CD8-positive, alpha-beta memory T cell (primary cell): ENCODE results near the gene PRKCZ. TPM values are rescaled to one million over a fixed set of nuclear protein-coding genes. Genes with fewer than 3 reads are reported as not detected.

ENCODE experiments used
- CTCF ChIA-PET: fragments of 350-600 bp; sonication (Branson Sonifier 250); formaldehyde crosslinking; loops from one replicate; lab custom pipeline; 2021; ENCODE audit warnings: antibody characterized with exemption; lab: Charles Lee
- POLR2A ChIA-PET: fragments of 350-600 bp; sonication (Branson Sonifier 250); formaldehyde crosslinking; loops from one replicate; lab custom pipeline; 2021; ENCODE audit warnings: antibody characterized with exemption; lab: Charles Lee
- DNase-seq, 5 donors: peaks; one replicate each; pipeline versions ENCODE4 v3.0.0 to v3.0.0-alpha.2; 2020 to 2022; ENCODE audit warnings: mixed read lengths in 1 of 5
- H3K27ac ChIP-seq: one replicate; pipeline ENCODE4 v1.7.0; 2013; ENCODE audit warnings: low read depth, mild to moderate bottlenecking, low read length, moderate library complexity
- H3K27me3 ChIP-seq: 2 replicates; pipeline ENCODE4 v1.7.0; 2013; ENCODE audit warnings: low read length, mild to moderate bottlenecking; ENCODE audit not compliant: insufficient read depth, poor library complexity, severe bottlenecking
- H3K36me3 ChIP-seq: 2 replicates; pipeline ENCODE4 v1.7.0; 2013; ENCODE audit warnings: mild to moderate bottlenecking, low read length, moderate library complexity; ENCODE audit not compliant: insufficient read depth
- H3K4me1 ChIP-seq: 2 replicates; pipeline ENCODE4 v1.7.0; 2013; ENCODE audit warnings: mild to moderate bottlenecking, low read length, moderate library complexity; ENCODE audit not compliant: insufficient read depth
- H3K4me3 ChIP-seq: 2 replicates; pipeline ENCODE4 v1.7.0; 2013; ENCODE audit warnings: mild to moderate bottlenecking, low read length
- H3K9me3 ChIP-seq: 2 replicates; pipeline ENCODE4 v1.7.0; 2013; ENCODE audit warnings: mild to moderate bottlenecking, low read length
- H3K27ac Mint-ChIP-seq, 8 donors: one replicate each; pipeline ENCODE4 v1.8.0; 2020 to 2021; ENCODE audit warnings: mixed read lengths in 8 of 8, mild to moderate bottlenecking in 6 of 8, inconsistent platforms in 3 of 8, moderate library complexity in 3 of 8
- H3K27me3 Mint-ChIP-seq, 2 donors: one replicate each; pipeline ENCODE4 v1.8.0; 2020 to 2021; ENCODE audit warnings: mixed read lengths in 2 of 2, mild to moderate bottlenecking in 1 of 2, moderate library complexity in 1 of 2
- H3K36me3 Mint-ChIP-seq, 3 donors: one replicate each; pipeline ENCODE4 v1.8.0; 2020 to 2021; ENCODE audit warnings: mixed read lengths in 3 of 3, inconsistent platforms in 1 of 3, mild to moderate bottlenecking in 1 of 3
- H3K4me1 Mint-ChIP-seq, 3 donors: one replicate each; pipeline ENCODE4 v1.8.0; 2020 to 2021; ENCODE audit warnings: mixed read lengths in 3 of 3, inconsistent platforms in 1 of 3, mild to moderate bottlenecking in 1 of 3
- H3K4me3 Mint-ChIP-seq, 7 donors: one replicate each; pipeline ENCODE4 v1.8.0; 2020 to 2021; ENCODE audit warnings: mixed read lengths in 7 of 7, mild to moderate bottlenecking in 6 of 7, moderate library complexity in 4 of 7, inconsistent platforms in 2 of 7
- H3K9me3 Mint-ChIP-seq, 5 donors: one replicate each; pipeline ENCODE4 v1.8.0; 2020 to 2022; ENCODE audit warnings: mixed read lengths in 5 of 5, mild to moderate bottlenecking in 3 of 5, moderate library complexity in 2 of 5, inconsistent platforms in 1 of 5
- polyA plus RNA-seq: library from polyadenylated mRNA; unstranded; fragments of 300-500 nt; fragmentation: Illumina TruSeq; gene quantifications from one replicate; pipeline ENCODE4 v1.2.3, GENCODE V29; 2021
- total RNA-seq, 2 experiments: library from RNA; stranded (reverse); gene quantifications; one replicate each; pipeline ENCODE4 v1.2.3, GENCODE V29; 2021

PRKCZ gene
- total and polyA plus RNA-seq, 3 experiments from 2014 or later, result 13.8 to 17.4 (median 15.4) TPM

DNA sequence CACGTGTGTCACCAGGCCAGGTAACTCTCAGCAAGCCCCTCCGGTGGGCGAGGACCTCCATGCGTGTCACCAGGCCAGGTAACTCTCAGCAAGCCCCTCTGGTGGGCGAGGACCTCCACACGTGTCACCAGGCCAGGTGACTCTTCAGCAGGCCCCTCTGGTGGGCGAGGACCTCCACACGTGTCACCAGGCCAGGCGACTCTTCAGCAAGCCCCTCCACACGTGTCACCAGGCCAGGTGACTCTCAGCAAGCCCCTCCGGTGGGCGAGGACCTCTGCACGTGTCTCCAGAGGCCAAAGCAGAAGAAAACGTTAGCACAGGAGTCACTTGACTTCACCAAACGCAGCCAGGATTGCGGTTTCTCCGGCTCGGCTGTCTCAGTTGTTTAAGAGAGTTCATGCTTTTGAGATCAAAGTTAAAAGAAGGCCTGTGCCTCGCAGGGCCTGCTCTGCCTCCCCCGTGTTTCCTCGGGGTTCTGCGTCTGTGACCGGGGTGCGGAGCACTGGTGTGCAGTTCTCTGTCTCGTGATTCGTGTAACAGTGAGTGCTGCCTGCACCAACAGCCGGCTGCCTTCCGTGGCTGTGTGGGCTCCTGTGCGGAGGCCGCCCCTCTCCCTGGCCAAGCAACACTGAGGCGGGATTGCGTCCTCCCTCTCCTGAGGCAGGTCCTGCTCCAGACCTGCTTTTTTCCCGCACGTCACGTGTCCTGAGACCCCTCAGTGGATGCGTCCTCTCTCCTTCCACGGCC lies 56.6 kb downstream of the PRKCZ start:
- no peaks in the 10 kb centered on the region for H3K36me3 ChIP-seq
- H3K4me3 ChIP-seq, result no peak overlapping the region
- Mint-ChIP-seq H3K9me3 (peaks cover 0 to 2% (median 0%) of the 10 kb centered on the region in 5 donors), H3K36me3 (peaks cover 0 to 18% (median 1%) of the 10 kb centered on the region in 3 donors), H3K4me3 (no peak overlapping the region), H3K27ac (no peak overlapping the region), H3K27me3 (no peaks in the 10 kb centered on the region), H3K4me1 (no peaks in the 10 kb centered on the region)
- H3K27me3 ChIP-seq, result no peaks in the 10 kb centered on the region
- H3K27ac ChIP-seq, result no peak overlapping the region
- H3K4me1 ChIP-seq, result no peaks in the 10 kb centered on the region
- ChIA-PET CTCF (no interaction called here), POLR2A (no interaction called here)
- no peak for DNase-seq
- H3K9me3 ChIP-seq, result no peaks in the 10 kb centered on the region

DNA sequence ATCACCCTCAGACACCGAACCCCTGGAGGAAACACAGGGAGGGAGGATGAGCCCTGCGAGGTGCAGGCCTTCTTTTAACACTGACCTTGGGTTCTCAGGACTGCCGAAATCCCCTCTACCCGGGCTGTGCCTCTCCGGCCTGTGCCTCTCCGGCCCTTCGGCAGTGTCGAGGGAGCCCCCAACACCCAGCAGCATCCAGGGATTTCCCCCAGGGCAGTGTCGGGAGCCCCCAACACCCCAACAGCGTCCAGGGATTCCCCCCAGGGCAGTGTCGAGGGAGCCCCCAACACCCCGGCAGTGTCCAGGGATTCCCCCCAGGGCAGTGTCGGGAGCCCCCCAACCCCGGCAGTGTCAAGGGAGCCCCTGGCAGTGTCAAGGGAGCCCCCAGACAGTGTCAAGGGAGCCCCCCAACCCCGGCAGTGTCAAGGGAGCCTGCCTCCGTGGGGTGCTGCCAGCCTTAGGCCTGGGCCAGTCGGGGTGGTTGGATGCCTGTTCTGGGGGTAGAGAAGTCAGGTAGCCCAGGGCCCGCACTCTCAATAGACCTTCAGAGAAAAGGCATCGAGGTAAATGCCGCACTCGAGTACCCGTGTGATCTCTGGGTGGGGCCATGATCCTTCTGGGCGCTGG lies 57.5 kb downstream of the PRKCZ start:
- ChIA-PET POLR2A (no interaction called here), CTCF (no interaction called here)
- no peak overlapping the region for H3K27ac Mint-ChIP-seq
- no peaks in the 10 kb centered on the region for H3K9me3 ChIP-seq
- H3K27me3 Mint-ChIP-seq, result no peaks in the 10 kb centered on the region
- H3K4me1 ChIP-seq, result no peaks in the 10 kb centered on the region
- H3K27me3 ChIP-seq, result no peaks in the 10 kb centered on the region
- peaks cover 0 to 18% (median 1%) of the 10 kb centered on the region in 3 donors for H3K36me3 Mint-ChIP-seq
- no peak overlapping the region for H3K4me3 Mint-ChIP-seq
- no peak overlapping the region for H3K4me3 ChIP-seq
- no peak for DNase-seq
- H3K4me1 Mint-ChIP-seq, result no peaks in the 10 kb centered on the region
- no peaks in the 10 kb centered on the region for H3K36me3 ChIP-seq
- H3K9me3 Mint-ChIP-seq, result peaks cover 0 to 2% (median 0%) of the 10 kb centered on the region in 5 donors
- H3K27ac ChIP-seq, result no peak overlapping the region

DNA sequence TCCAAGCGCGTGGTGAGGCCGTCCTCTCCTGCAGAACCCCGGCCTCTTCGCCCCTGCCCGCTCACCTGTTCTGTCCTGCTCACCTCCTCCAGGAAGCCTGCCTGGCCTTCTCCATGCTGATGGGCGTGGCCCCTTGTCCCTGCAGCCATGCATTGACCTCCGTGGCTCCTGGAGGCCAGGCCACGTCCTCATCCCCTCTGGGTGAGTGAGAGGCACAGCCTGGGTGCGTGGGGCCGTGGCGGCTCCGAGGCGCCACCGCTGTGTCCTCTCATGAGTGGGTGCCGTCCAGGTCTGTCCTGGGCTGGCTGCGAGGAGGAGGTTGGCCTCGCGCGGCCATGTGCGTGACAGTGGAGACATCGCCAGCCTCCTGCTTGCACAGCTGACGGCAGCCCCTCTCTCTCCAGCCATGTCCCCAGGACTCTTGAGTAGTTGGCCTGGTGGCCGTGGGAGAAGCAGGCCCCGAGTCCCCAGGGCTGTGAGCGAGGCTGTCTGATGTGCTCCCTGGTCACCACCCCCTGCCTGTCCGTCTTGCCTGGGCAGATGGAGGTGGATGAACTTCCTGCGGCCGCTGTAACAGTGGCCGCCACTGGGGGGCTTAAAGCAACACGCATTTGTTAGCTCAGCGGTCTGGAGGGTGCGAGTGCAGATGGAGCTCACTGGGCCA lies 58.1 kb downstream of the PRKCZ start:
- Histone ChIP-seq H3K4me3 (no peak overlapping the region), H3K4me1 (no peaks in the 10 kb centered on the region), H3K27me3 (no peaks in the 10 kb centered on the region), H3K9me3 (no peaks in the 10 kb centered on the region), H3K36me3 (no peaks in the 10 kb centered on the region), H3K27ac (no peak overlapping the region)
- Mint-ChIP-seq H3K4me3 (no peak overlapping the region), H3K9me3 (peaks cover 0 to 2% (median 0%) of the 10 kb centered on the region in 5 donors), H3K36me3 (peaks cover 0 to 17% (median 1%) of the 10 kb centered on the region in 3 donors), H3K27ac (no peak overlapping the region), H3K4me1 (no peaks in the 10 kb centered on the region), H3K27me3 (no peaks in the 10 kb centered on the region)
- ChIA-PET POLR2A (no interaction called here), CTCF (interaction anchor here (0.8 kb wide), 1 partner anchor 66 kb away, joined by 3 read pairs; no protein-coding TSS in a partner anchor)
- DNase-seq, result no peak

DNA sequence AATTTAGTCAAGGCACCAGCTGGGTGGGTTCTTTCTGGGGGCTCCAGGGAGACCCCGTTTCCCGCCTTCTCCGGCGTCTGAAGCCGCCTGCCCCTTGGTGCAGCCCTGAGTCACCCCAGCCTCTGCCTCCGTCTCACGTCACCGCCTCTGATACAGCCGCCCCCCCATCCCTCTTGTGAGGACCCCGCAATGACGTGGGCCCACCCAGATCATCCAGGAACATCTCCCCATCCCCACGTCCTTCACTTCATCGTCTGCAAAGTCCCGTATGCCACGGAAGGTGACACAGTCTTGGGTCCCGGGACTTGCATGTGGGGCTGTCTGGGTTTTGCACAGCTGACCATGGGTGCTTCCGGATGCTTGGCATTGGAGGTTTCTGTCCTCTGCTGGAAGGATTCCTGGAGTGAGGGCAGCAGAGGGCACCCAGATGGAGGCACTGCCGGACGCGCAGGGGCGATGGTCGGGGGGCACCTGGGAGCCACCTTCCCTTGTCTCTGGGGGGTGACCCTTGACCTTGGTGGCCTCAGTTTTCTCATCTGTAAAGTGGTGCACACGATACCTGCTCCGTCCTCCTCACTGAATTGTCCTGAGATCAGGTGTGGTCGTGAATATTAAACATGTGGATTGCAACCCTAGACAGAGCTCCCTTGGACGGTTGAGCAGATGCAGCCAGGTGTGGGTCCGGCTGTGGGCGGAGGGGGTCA lies 58.8 kb downstream of the PRKCZ start:
- Histone ChIP-seq H3K9me3 (no peaks in the 10 kb centered on the region), H3K27me3 (no peaks in the 10 kb centered on the region), H3K4me3 (no peak overlapping the region), H3K27ac (no peak overlapping the region), H3K4me1 (no peaks in the 10 kb centered on the region), H3K36me3 (no peaks in the 10 kb centered on the region)
- Mint-ChIP-seq H3K9me3 (no peaks in the 10 kb centered on the region), H3K27me3 (no peaks in the 10 kb centered on the region), H3K4me1 (peaks cover 0 to under 1% (median 0%) of the 10 kb centered on the region in 3 donors), H3K27ac (peak overlapping the region in 1 of 8 donors; percentile 36), H3K36me3 (peaks cover 0 to 15% (median under 1%) of the 10 kb centered on the region in 3 donors), H3K4me3 (no peak overlapping the region)
- CTCF ChIA-PET, result interaction anchor here (0.8 kb wide), 1 partner anchor 66 kb away, joined by 3 read pairs; no protein-coding TSS in a partner anchor
- no peak for DNase-seq
- POLR2A ChIA-PET, result no interaction called here

DNA sequence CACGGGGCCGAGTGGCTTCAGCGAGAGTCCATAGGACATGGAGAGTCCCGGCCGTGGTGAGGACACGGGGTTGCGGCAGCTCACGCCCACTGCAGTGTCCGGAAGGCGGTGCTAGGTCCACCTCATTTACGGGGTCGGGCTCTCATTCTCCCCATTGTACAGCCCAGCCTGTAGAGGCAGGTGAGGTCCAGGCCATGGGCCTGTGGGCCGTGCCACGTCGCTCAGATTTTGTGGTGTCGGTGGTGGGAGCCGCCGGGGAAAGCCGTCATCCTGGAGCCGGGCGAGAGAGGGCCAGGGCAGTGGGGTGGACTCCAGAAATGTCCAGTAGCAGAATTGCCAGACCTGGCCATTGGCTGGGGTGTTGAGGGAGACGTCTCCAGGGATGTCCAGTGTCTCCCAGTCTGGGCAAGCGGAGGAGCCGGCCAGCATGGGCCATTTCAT lies 59.4 kb downstream of the PRKCZ start:
- no peak overlapping the region for H3K4me3 Mint-ChIP-seq
- H3K27ac Mint-ChIP-seq, result peak overlapping the region in 1 of 8 donors; percentile 43
- no peak overlapping the region for H3K4me3 ChIP-seq
- peaks cover 0 to 3% (median 0%) of the 10 kb centered on the region in 3 donors for H3K4me1 Mint-ChIP-seq
- no peaks in the 10 kb centered on the region for H3K9me3 Mint-ChIP-seq
- no peaks in the 10 kb centered on the region for H3K36me3 ChIP-seq
- CTCF ChIA-PET, result no interaction called here
- H3K27me3 Mint-ChIP-seq, result no peaks in the 10 kb centered on the region
- peaks cover 0 to 16% (median 3%) of the 10 kb centered on the region in 3 donors for H3K36me3 Mint-ChIP-seq
- H3K27ac ChIP-seq, result no peak overlapping the region
- POLR2A ChIA-PET, result no interaction called here
- no peak for DNase-seq
- H3K4me1 ChIP-seq, result no peaks in the 10 kb centered on the region
- H3K27me3 ChIP-seq, result no peaks in the 10 kb centered on the region
- no peaks in the 10 kb centered on the region for H3K9me3 ChIP-seq

DNA sequence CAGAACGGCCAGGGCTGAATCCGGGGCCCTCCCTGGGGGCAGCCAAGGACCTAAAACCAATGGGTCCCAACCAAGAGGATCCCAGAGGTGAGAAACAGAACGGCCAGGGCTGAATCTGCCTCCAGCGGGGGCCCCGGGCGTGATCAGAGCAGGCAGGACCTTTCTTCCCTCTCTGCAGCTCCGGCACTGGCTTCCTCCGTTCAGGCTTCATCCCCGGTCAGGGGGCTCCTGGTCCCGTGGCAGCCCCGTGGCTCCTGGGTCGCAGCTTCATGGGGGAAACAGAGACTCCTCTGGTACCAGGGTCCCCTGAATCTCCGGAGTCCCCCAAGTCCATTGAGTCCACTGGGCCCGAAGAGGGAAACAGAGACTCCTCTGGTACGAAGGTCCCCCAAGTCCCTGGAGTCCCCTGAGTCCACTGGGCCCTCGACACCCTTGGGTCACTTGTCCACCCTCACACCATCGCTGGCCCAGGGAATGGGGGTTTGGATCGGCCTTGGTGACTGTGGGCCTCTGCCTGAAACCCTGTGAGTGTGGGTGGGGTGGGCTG lies 60.1 kb downstream of the PRKCZ start:
- Histone ChIP-seq H3K36me3 (no peaks in the 10 kb centered on the region), H3K4me1 (no peaks in the 10 kb centered on the region), H3K9me3 (no peaks in the 10 kb centered on the region), H3K4me3 (no peak overlapping the region), H3K27me3 (no peaks in the 10 kb centered on the region), H3K27ac (no peak overlapping the region)
- CTCF ChIA-PET, result no interaction called here
- H3K9me3 Mint-ChIP-seq, result no peaks in the 10 kb centered on the region
- no peak for DNase-seq
- no peak overlapping the region for H3K4me3 Mint-ChIP-seq
- no peak overlapping the region for H3K27ac Mint-ChIP-seq
- H3K27me3 Mint-ChIP-seq, result no peaks in the 10 kb centered on the region
- H3K4me1 Mint-ChIP-seq, result peaks cover 0 to 8% (median 2%) of the 10 kb centered on the region in 3 donors
- H3K36me3 Mint-ChIP-seq, result peaks cover 0 to 16% (median 3%) of the 10 kb centered on the region in 3 donors
- POLR2A ChIA-PET, result no interaction called here

DNA sequence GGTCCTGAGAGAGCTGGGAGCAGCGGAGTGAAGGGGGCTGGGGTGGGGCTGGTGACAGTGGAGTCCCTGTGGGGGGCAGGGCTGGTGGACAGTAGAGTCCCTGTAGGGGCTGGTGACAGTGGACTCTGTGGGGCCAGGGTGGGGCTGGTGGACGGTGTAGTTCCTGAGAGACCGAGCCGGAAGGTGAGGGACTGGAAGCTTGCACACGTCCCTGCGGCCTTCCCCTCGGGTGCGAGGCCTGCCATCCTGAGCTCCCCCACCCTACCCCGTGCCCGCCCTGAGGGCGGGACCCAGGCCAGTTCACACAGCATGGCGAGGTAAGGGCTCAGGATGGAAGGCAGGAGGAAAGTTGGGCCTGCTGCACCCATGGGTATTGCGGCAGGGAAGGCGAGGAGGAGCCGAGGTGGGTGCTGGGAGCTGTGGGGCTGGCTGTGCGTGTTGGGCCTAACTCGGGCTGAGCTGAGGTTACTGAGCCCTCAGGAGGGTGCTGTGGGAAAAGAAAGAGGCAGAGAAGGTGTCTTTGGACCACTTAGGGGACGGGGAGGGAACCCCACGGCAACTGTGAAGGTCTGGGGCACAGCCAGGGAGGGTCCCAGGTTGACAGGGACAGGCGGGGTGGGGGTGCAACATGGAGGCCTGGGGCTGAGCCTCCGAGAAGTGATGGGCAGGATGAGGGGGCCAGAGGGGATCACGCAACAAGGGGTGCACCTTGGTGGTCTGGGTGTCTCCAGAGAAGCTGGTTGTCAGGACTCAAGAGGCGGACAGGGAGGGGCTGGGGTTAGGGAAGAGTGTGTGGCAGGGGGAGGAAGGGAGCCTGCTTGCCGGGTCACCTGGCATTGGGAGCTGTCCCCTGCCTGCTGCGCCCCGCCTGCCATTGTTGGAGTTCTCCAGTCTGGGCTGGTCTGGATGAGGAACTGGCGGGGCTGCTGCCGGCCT lies 60.8 kb downstream of the PRKCZ start:
- no peak for DNase-seq
- H3K4me1 ChIP-seq, result no peaks in the 10 kb centered on the region
- H3K4me3 ChIP-seq, result no peak overlapping the region
- ChIA-PET POLR2A (no interaction called here), CTCF (no interaction called here)
- H3K27ac ChIP-seq, result no peak overlapping the region
- H3K9me3 ChIP-seq, result no peaks in the 10 kb centered on the region
- Mint-ChIP-seq H3K36me3 (peaks cover 0 to 15% (median 3%) of the 10 kb centered on the region in 3 donors), H3K27me3 (no peaks in the 10 kb centered on the region), H3K4me1 (peaks cover 0 to 11% (median 6%) of the 10 kb centered on the region in 3 donors), H3K9me3 (no peaks in the 10 kb centered on the region), H3K4me3 (no peak overlapping the region), H3K27ac (no peak overlapping the region)
- H3K27me3 ChIP-seq, result no peaks in the 10 kb centered on the region
- H3K36me3 ChIP-seq, result no peaks in the 10 kb centered on the region
